Neural cell (in vitro differentiated cells): Measurements from ENCODE around the gene KLHL6. TPM values are rescaled to one million over a fixed set of nuclear protein-coding genes. Genes with fewer than 3 reads are reported as not detected.

Source experiments
- H2AFZ ChIP-seq: fragments of 200-600, 300-800 bp; sonication (generic), shearing (Covaris generic); 2 replicates; pipeline ENCODE4 v1.6.0; 2014; ENCODE audit warnings: low read depth, mild to moderate bottlenecking, antibody characterized with exemption, low read length, moderate library complexity
- H3F3A ChIP-seq: fragments of 200-600 bp; shearing (Covaris generic); 2 replicates; pipeline ENCODE4 v1.6.1; 2016; ENCODE audit warnings: mild to moderate bottlenecking, moderate library complexity, mixed read lengths, antibody characterized with exemption, low read length; ENCODE audit not compliant: insufficient read depth, poor library complexity, severe bottlenecking
- H3K27ac ChIP-seq: fragments of 200-600, 300-800 bp; sonication (generic), shearing (Covaris generic); 2 replicates; pipeline ENCODE4 v1.5.1; 2014; ENCODE audit warnings: mild to moderate bottlenecking, low read length, moderate library complexity
- H3K27me3 ChIP-seq: fragments of 300-800, 200-600 bp; sonication (generic), shearing (Covaris generic); 2 replicates; pipeline ENCODE4 v1.6.0; 2014; ENCODE audit warnings: mild to moderate bottlenecking, low read depth, low read length, moderate library complexity; ENCODE audit not compliant: insufficient read depth
- H3K36me3 ChIP-seq: fragments of 300-800, 200-600 bp; sonication (generic), shearing (Covaris generic); 2 replicates; pipeline ENCODE4 v1.5.1; 2014; ENCODE audit warnings: mild to moderate bottlenecking, antibody characterized with exemption, low read length, moderate library complexity; ENCODE audit not compliant: insufficient read depth
- H3K4me2 ChIP-seq: fragments of 300-800, 200-600 bp; sonication (generic), shearing (Covaris generic); 2 replicates; pipeline ENCODE4 v1.6.0; 2014; ENCODE audit warnings: mild to moderate bottlenecking, low read length
- H3K4me3 ChIP-seq: fragments of 300-800, 200-600 bp; sonication (generic), shearing (Covaris generic); 2 replicates; pipeline ENCODE4 v1.5.1; 2014; ENCODE audit warnings: mild to moderate bottlenecking, low read length, moderate library complexity
- H3K79me2 ChIP-seq: fragments of 200-600 bp; shearing (Covaris generic); replicated peaks from 2 replicates; pipeline ENCODE4 v1.6.0; 2014; ENCODE audit warnings: mild to moderate bottlenecking, low read length, moderate library complexity; ENCODE audit not compliant: insufficient read depth
- H3K9ac ChIP-seq: fragments of 300-800, 200-600 bp; sonication (generic), shearing (Covaris generic); 2 replicates; pipeline ENCODE4 v1.6.1; 2016; ENCODE audit warnings: mild to moderate bottlenecking, low read length, mixed read lengths
- H3K9me2 ChIP-seq: fragments of 200-600 bp; shearing (Covaris generic); 2 replicates; pipeline ENCODE4 v1.6.1; 2016; ENCODE audit warnings: mild to moderate bottlenecking, low read length, mixed read lengths; ENCODE audit not compliant: insufficient read depth
- H3K9me3 ChIP-seq: fragments of 200-600, 300-800 bp; sonication (generic), shearing (Covaris generic); 2 replicates; pipeline ENCODE4 v1.6.1; 2016; ENCODE audit warnings: mild to moderate bottlenecking, mixed run types, low read length, moderate library complexity, mixed read lengths
- H4K20me1 ChIP-seq: fragments of 200-600 bp; shearing (Covaris generic); 2 replicates; pipeline ENCODE4 v1.6.1; 2016; ENCODE audit warnings: mild to moderate bottlenecking, mixed run types; ENCODE audit not compliant: insufficient read depth
- CTCF ChIP-seq: fragments of 450-650 bp; IDR thresholded peaks from 2 replicates; pipeline ENCODE4 v1.5.1; 2014; ENCODE audit warnings: antibody characterized with exemption, mild to moderate bottlenecking, moderate library complexity; ENCODE audit not compliant: poor library complexity, severe bottlenecking
- EP300 ChIP-seq: fragments of 450-650 bp; conservative IDR thresholded peaks from 2 replicates; pipeline ENCODE4 v1.6.1; 2014; ENCODE audit warnings: antibody characterized with exemption, mild to moderate bottlenecking, moderate library complexity; ENCODE audit not compliant: poor library complexity, severe bottlenecking
- EZH2 ChIP-seq: fragments of 200-600, 300-800 bp; shearing (Covaris generic), sonication (generic); IDR thresholded peaks from 2 replicates; pipeline ENCODE4 v1.6.1; 2014; ENCODE audit warnings: antibody characterized with exemption, low read length, borderline replicate concordance, mild to moderate bottlenecking; ENCODE audit not compliant: insufficient read depth, poor library complexity, severe bottlenecking
- MXI1 ChIP-seq: fragments of 450-650 bp; conservative IDR thresholded peaks from 2 replicates; pipeline ENCODE4 v1.6.1; 2014; ENCODE audit warnings: antibody characterized with exemption, mild to moderate bottlenecking; ENCODE audit not compliant: poor library complexity, severe bottlenecking
- POLR2AphosphoS5 ChIP-seq: IDR thresholded peaks from 2 replicates; pipeline ENCODE4 v1.6.1; 2012
- RAD21 ChIP-seq: fragments of 450-650 bp; conservative IDR thresholded peaks from 2 replicates; pipeline ENCODE4 v1.6.1; 2014; ENCODE audit warnings: antibody characterized with exemption, mild to moderate bottlenecking, moderate library complexity
- REST ChIP-seq: IDR thresholded peaks from 2 replicates; pipeline ENCODE4 v1.6.1; 2012; ENCODE audit warnings: borderline replicate concordance
- SMC3 ChIP-seq: fragments of 450-650 bp; conservative IDR thresholded peaks from 2 replicates; pipeline ENCODE4 v1.6.1; 2014; ENCODE audit warnings: antibody characterized with exemption, mild to moderate bottlenecking, moderate library complexity; ENCODE audit not compliant: poor library complexity
- TAF1 ChIP-seq: IDR thresholded peaks from 2 replicates; pipeline ENCODE4 v1.6.1; 2012; ENCODE audit warnings: low read depth
- polyA plus RNA-seq: library from polyadenylated mRNA; depleted of rRNA; stranded (reverse); fragments of >200 nt; gene quantifications from 2 replicates; pipeline ENCODE4 v1.2.3, GENCODE V29; 2014

The KLHL6 gene
- polyA plus RNA-seq, 1 donor from 2014 or later: not detected

GRCh38 chr3:183494341-183494740 lies 61.2 kb downstream of the KLHL6 start:
- Histone ChIP-seq H4K20me1 (no peaks in the 10 kb centered on the region), H3K27me3 (no peaks in the 10 kb centered on the region), H3K9me3 (no peaks in the 10 kb centered on the region), H3K27ac (no peak overlapping the region), H3K4me3 (no peak overlapping the region), H3K9me2 (no peaks in the 10 kb centered on the region), H3K4me2 (no peak overlapping the region), H2AFZ (no peak overlapping the region), H3K79me2 (no peaks in the 10 kb centered on the region), H3F3A (no peaks in the 10 kb centered on the region), H3K9ac (no peak overlapping the region), H3K36me3 (no peaks in the 10 kb centered on the region)
- TF ChIP-seq RAD21 (no peak), REST (no peak), EP300 (no peak), CTCF (no peak), MXI1 (no peak), TAF1 (no peak), EZH2 (no peak), POLR2AphosphoS5 (no peak), SMC3 (no peak)

- H3K9me3 ChIP-seq: no peaks in the 10 kb centered on the region
- no peaks in the 10 kb centered on the region for H3F3A ChIP-seq
- H3K9me2 ChIP-seq: no peaks in the 10 kb centered on the region
- H3K9ac ChIP-seq: no peak overlapping the region
- no peaks in the 10 kb centered on the region for H4K20me1 ChIP-seq
- TF ChIP-seq REST (no peak), RAD21 (no peak), POLR2AphosphoS5 (no peak), CTCF (no peak), EP300 (no peak), MXI1 (no peak), TAF1 (no peak), EZH2 (no peak), SMC3 (no peak)
- no peak overlapping the region for H3K27ac ChIP-seq
- no peak overlapping the region for H3K4me3 ChIP-seq
- no peak overlapping the region for H2AFZ ChIP-seq
- H3K4me2 ChIP-seq: no peak overlapping the region
- no peaks in the 10 kb centered on the region for H3K36me3 ChIP-seq
- no peaks in the 10 kb centered on the region for H3K79me2 ChIP-seq
- no peaks in the 10 kb centered on the region for H3K27me3 ChIP-seq
These were observed 62.0 kb downstream of the KLHL6 start for GRCh38 chr3:183493296-183494045.
